HepG2 (cell line): ENCODE data around the gene SPTBN4. TPM values are rescaled to one million over a fixed set of nuclear protein-coding genes. Genes with fewer than 3 reads are reported as not detected.

Source experiments
- CENPT ChIP-seq: sonication (generic); formaldehyde crosslinking; IDR thresholded peaks from 2 replicates; pipeline ENCODE4 v1.8.0; 2022; ENCODE audit warnings: low read depth, mild to moderate bottlenecking, moderate library complexity, missing genetic modification reagents
- FLYWCH1 ChIP-seq: sonication (generic); formaldehyde crosslinking; IDR thresholded peaks from 2 replicates; pipeline ENCODE4 v1.8.1; 2023; ENCODE audit warnings: mild to moderate bottlenecking, missing genetic modification reagents
- GABPA ChIP-seq, 2 experiments: IDR thresholded peaks; 2 replicates each; pipeline ENCODE4 v1.6.1; 2011 to 2016; ENCODE audit warnings: low read depth in 2 of 2, low read length in 1 of 2, missing biosample characterization in 1 of 2, missing genetic modification characterization in 1 of 2
- HHEX ChIP-seq: IDR thresholded peaks from 2 replicates; pipeline ENCODE4 v1.6.1; 2016; ENCODE audit warnings: control low read depth
- HNRNPH1 ChIP-seq: fragments of 200-400 bp; formaldehyde crosslinking; optimal IDR thresholded peaks from 2 replicates; pipeline ENCODE3; 2017; ENCODE audit warnings: mild to moderate bottlenecking, low read depth, low read length
- IRF2 ChIP-seq: IDR thresholded peaks from 2 replicates; pipeline ENCODE4 v1.6.1; 2018; ENCODE audit warnings: missing genetic modification reagents, missing compliant biosample characterization
- JARID2 ChIP-seq: sonication (generic); formaldehyde crosslinking; IDR thresholded peaks from 2 replicates; pipeline ENCODE4 v1.8.1; 2023; ENCODE audit warnings: missing genetic modification reagents, inconsistent platforms; ENCODE audit not compliant: insufficient replicate concordance
- MAF1 ChIP-seq: sonication (generic); formaldehyde crosslinking; IDR thresholded peaks from 2 replicates; pipeline ENCODE4 v1.5.0; 2020; ENCODE audit warnings: missing genetic modification reagents, borderline replicate concordance
- MZF1 ChIP-seq: sonication (generic); formaldehyde crosslinking; IDR thresholded peaks from 2 replicates; pipeline ENCODE4 v1.8.1; 2023; ENCODE audit warnings: mild to moderate bottlenecking, missing genetic modification reagents, borderline replicate concordance
- NCOA1 ChIP-seq: sonication (generic); formaldehyde crosslinking; IDR thresholded peaks from 2 replicates; pipeline ENCODE4 v1.9.0; 2021; ENCODE audit warnings: missing genetic modification reagents
- PAX8 ChIP-seq: sonication (generic); formaldehyde crosslinking; IDR thresholded peaks from 2 replicates; pipeline ENCODE4 v1.8.0; 2022; ENCODE audit warnings: mild to moderate bottlenecking, missing genetic modification reagents, borderline replicate concordance
- RAD51 ChIP-seq: fragments of 450-650 bp; IDR thresholded peaks from 2 replicates; pipeline ENCODE4 v1.6.1; 2016; ENCODE audit warnings: borderline replicate concordance
- RBAK ChIP-seq: sonication (generic); formaldehyde crosslinking; IDR thresholded peaks from 2 replicates; pipeline ENCODE4 v1.5.1; 2020; ENCODE audit warnings: mild to moderate bottlenecking, missing genetic modification reagents
- SIN3B ChIP-seq: fragments of 150-350 bp; IDR thresholded peaks from 2 replicates; pipeline ENCODE4 v1.6.1; 2014; ENCODE audit warnings: low read length
- SMARCE1 ChIP-seq: fragments of 450-650 bp; IDR thresholded peaks from 2 replicates; pipeline ENCODE4 v1.6.1; 2017; ENCODE audit warnings: borderline replicate concordance
- SP1 ChIP-seq, 2 experiments: fragments of 450-650 bp in 1 of 2; sonication (generic) in 1 of 2; formaldehyde crosslinking in 1 of 2; IDR thresholded peaks; 2 replicates each; pipeline versions ENCODE4 v1.4.0 to v1.6.1; 2016 to 2020; ENCODE audit warnings: missing genetic modification reagents in 1 of 2
- SRF ChIP-seq: IDR thresholded peaks from 2 replicates; pipeline ENCODE4 v1.6.1; 2011; ENCODE audit warnings: mild to moderate bottlenecking, low read depth, low read length, moderate library complexity
- TAF15 ChIP-seq: fragments of 200-400 bp; formaldehyde crosslinking; IDR thresholded peaks from one replicate; pipeline ENCODE4 v1.6.1; 2018; ENCODE audit warnings: mild to moderate bottlenecking, low read depth, low read length; ENCODE audit not compliant: poor library complexity, severe bottlenecking
- TSC22D2 ChIP-seq: sonication (generic); formaldehyde crosslinking; IDR thresholded peaks from 2 replicates; pipeline ENCODE4 v1.5.1; 2020; ENCODE audit warnings: missing genetic modification reagents, mild to moderate bottlenecking, borderline replicate concordance
- ZBTB49 ChIP-seq: sonication (generic); formaldehyde crosslinking; IDR thresholded peaks from 2 replicates; pipeline ENCODE4 v1.4.0; 2020; ENCODE audit warnings: missing genetic modification reagents, borderline replicate concordance
- ZMAT5 ChIP-seq: sonication (generic); formaldehyde crosslinking; IDR thresholded peaks from 2 replicates; pipeline ENCODE4 v1.5.0; 2020; ENCODE audit warnings: mild to moderate bottlenecking, low read depth, missing genetic modification reagents, borderline replicate concordance
- ZNF660 ChIP-seq: sonication (generic); formaldehyde crosslinking; IDR thresholded peaks from 2 replicates; pipeline ENCODE4 v1.5.1; 2020; ENCODE audit warnings: mild to moderate bottlenecking, low read depth, missing genetic modification reagents, borderline replicate concordance
- ZNF784 ChIP-seq: sonication (generic); formaldehyde crosslinking; IDR thresholded peaks from 2 replicates; pipeline ENCODE4 v1.5.1; 2020; ENCODE audit warnings: missing genetic modification reagents, mild to moderate bottlenecking, borderline replicate concordance
- ZSCAN21 ChIP-seq: sonication (generic); formaldehyde crosslinking; IDR thresholded peaks from 2 replicates; pipeline ENCODE4 v1.8.0; 2022; ENCODE audit warnings: mild to moderate bottlenecking, missing genetic modification reagents, moderate library complexity, borderline replicate concordance
- polyA plus RNA-seq, 8 experiments: library from polyadenylated mRNA; depleted of rRNA in 3 of 8; stranded (reverse) in 7 of 8; unstranded in 1 of 8; fragments of >200 nt; fragmentation: Illumina TruSeq in 4 of 8; extraction: Trizol in 4 of 8; gene quantifications; 2 replicates each; pipeline versions ENCODE4 v1.2.1 to v1.2.3, GENCODE V29; 2011 to 2016; ENCODE audit warnings: low read depth in 4 of 8, missing spikeins in 1 of 8, mixed read lengths in 1 of 8; ENCODE audit not compliant: insufficient read depth in 1 of 8
- total RNA-seq, 5 experiments: library from RNA; depleted of rRNA; stranded (reverse); fragments of >200 nt; fragmentation: Illumina TruSeq; extraction: Trizol; gene quantifications; 2 replicates each; pipeline ENCODE4 v1.2.3, GENCODE V29; 2016; ENCODE audit warnings: low read depth in 1 of 5
- TF ChIP-seq, protein P1 (sequence below): IDR thresholded peaks from 2 replicates; pipeline ENCODE4 v1.6.1; 2016; ENCODE audit warnings: low read depth

The SPTBN4 gene
- total and polyA plus RNA-seq, 2 of the 13 experiments (the other 11 are each of a cell fraction or from before 2014, with no cell fraction given): 0.11 TPM

DNA sequence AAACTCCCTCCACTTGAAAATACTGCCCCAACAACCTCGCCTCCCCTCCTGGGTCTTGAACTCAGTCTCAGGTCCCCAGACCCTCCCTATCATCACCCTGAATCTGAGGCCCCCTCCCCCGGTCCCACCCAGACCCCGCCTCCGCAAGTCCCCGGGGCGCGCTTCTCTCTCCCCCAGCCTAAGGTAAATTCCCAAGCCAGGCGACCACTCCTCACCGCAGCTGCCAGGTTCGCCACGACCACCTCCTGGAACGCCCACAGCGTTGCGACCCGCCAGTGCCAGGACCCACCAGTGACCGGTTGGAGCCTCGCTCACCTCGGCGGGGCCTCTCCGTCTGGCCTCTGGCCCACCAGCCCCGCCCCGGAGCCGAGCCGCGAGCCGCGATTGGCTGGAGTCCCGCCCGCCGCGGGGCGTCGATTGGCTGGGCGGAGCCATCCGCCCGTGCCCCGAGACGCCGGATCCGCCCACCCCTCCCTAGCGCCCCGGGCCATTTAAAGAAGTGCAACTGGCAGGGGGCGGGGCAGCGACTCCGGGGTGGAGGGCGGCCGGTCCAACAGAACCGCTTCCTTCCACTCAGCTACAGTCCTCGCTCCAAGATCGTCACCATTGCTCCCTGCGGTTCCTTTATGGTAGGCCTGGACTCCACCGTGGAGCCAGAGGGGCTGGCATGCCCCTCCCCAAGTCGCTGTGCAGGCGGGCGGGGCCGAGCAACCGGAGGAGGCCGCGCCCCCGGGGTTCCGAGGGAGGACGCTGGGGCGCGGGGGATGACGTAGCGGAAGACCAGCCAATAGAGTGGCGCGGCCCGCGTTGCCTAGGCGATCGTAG lies 22.6 kb upstream of the SPTBN4 start, which contains the start of gene SERTAD3 (continued):
- TF ChIP-seq SP1 (IDR thresholded peaks at IDR 0.05): no peak
- peak; percentile 86 for TF ChIP-seq SP1 (CRISPR knock-in tag; IDR thresholded peaks at IDR 0.05)
- TF ChIP-seq JARID2 (CRISPR knock-in tag): no peak
- no peak for TF ChIP-seq ZMAT5
- no peak for TF ChIP-seq FLYWCH1
- TF ChIP-seq CENPT (CRISPR knock-in tag): no peak
- TF ChIP-seq SIN3B: peak; percentile 67; the same call in 1 of the 2 replicates
- TF ChIP-seq SMARCE1: no peak
- TF ChIP-seq NCOA1 (CRISPR knock-in tag): no peak
- 0 out of 2 replicates have a peak, but pooled peaks have one; percentile 40 for TF ChIP-seq MAF1 (CRISPR knock-in tag)
- peak; percentile 49; the same call in 1 of the 2 replicates for TF ChIP-seq SRF
- peak; percentile 16; the same call in 1 of the 2 replicates for TF ChIP-seq TSC22D2
- no peak for TF ChIP-seq RBAK (CRISPR knock-in tag)
- no peak for TF ChIP-seq RAD51
- 0 out of 2 replicates have a peak, but pooled peaks have one; percentile 47 for TF ChIP-seq ZSCAN21
- TF ChIP-seq PAX8 (CRISPR knock-in tag): no peak
- TF ChIP-seq MZF1: peak; percentile 73; the same call in 1 of the 2 replicates
- TF ChIP-seq IRF2 (CRISPR knock-in tag): no peak
- TF ChIP-seq HNRNPH1: no peak
- no peak for TF ChIP-seq HHEX
- TF ChIP-seq GABPA (IDR thresholded peaks at IDR 0.05; ENCODE audit: low read depth, low read length): no peak
- peak; percentile 41; the same call in 1 of the 2 replicates for TF ChIP-seq GABPA (CRISPR knock-in tag; IDR thresholded peaks at IDR 0.05; ENCODE audit: low read depth)
- TF ChIP-seq, protein P1, sequence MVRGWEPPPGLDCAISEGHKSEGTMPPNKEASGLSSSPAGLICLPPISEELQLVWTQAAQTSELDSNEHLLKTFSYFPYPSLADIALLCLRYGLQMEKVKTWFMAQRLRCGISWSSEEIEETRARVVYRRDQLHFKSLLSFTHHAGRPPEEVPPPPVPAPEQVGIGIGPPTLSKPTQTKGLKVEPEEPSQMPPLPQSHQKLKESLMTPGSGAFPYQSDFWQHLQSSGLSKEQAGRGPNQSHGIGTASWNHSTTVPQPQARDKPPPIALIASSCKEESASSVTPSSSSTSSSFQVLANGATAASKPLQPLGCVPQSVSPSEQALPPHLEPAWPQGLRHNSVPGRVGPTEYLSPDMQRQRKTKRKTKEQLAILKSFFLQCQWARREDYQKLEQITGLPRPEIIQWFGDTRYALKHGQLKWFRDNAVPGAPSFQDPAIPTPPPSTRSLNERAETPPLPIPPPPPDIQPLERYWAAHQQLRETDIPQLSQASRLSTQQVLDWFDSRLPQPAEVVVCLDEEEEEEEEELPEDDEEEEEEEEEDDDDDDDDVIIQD (CRISPR knock-in tag): no peak
- TF ChIP-seq ZNF660 (CRISPR knock-in tag): no peak
- peak; percentile 49 for TF ChIP-seq TAF15
- peak; percentile 77 for TF ChIP-seq ZNF784 (CRISPR knock-in tag)
- TF ChIP-seq ZBTB49 (CRISPR knock-in tag): no peak
